ENCODE data around the gene TRIP10.
A peak's percentile ranks its signal among the peaks of the same experiment; 100 is the strongest.

- TF ChIP-seq JUND (IDR thresholded peaks at IDR 0.05; ENCODE audit: low read length) (no peak), MAX (IDR thresholded peaks at IDR 0.05) (no peak), SIN3A (conservative IDR thresholded peaks at IDR 0.05 in 1 of 2, IDR thresholded peaks at IDR 0.05 in 1 of 2; ENCODE audit: low read depth in 1 of 2, low read length in 2 of 2) (no peak), POLR2A (IDR thresholded peaks at IDR 0.05; ENCODE audit: control extremely low read depth in 1 of 2, low read depth in 2 of 2, low read length in 2 of 2) (peak in 1 of 2 experiments; percentile 11; a peak in 1 of 3 replicates), CEBPB (IDR thresholded peaks at IDR 0.05; ENCODE audit: low read depth, low read length) (no peak), GABPA (IDR thresholded peaks at IDR 0.05; ENCODE audit: borderline replicate concordance, insufficient read depth, low read length) (no peak), RAD21 (IDR thresholded peaks at IDR 0.05 in 1 of 2, conservative IDR thresholded peaks at IDR 0.05 in 1 of 2; ENCODE audit: low read depth in 2 of 2, low read length in 2 of 2) (no peak), GTF2F1 (IDR thresholded peaks at IDR 0.05; ENCODE audit: borderline replicate concordance, low read depth, low read length) (no peak), CHD7 (IDR thresholded peaks at IDR 0.05; ENCODE audit: insufficient replicate concordance, low read length) (no peak), HDAC6 (IDR thresholded peaks at IDR 0.05; ENCODE audit: low read depth, low read length) (no peak)
- TF ChIP-seq, protein P1, sequence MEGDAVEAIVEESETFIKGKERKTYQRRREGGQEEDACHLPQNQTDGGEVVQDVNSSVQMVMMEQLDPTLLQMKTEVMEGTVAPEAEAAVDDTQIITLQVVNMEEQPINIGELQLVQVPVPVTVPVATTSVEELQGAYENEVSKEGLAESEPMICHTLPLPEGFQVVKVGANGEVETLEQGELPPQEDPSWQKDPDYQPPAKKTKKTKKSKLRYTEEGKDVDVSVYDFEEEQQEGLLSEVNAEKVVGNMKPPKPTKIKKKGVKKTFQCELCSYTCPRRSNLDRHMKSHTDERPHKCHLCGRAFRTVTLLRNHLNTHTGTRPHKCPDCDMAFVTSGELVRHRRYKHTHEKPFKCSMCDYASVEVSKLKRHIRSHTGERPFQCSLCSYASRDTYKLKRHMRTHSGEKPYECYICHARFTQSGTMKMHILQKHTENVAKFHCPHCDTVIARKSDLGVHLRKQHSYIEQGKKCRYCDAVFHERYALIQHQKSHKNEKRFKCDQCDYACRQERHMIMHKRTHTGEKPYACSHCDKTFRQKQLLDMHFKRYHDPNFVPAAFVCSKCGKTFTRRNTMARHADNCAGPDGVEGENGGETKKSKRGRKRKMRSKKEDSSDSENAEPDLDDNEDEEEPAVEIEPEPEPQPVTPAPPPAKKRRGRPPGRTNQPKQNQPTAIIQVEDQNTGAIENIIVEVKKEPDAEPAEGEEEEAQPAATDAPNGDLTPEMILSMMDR (IDR thresholded peaks at IDR 0.05; ENCODE audit: control extremely low read depth in 1 of 3, insufficient read depth in 1 of 3, low read depth in 1 of 3, low read length in 3 of 3) = no peak
Observed at GRCh38 chr19:6743066-6743465, 3.6 kb downstream of the TRIP10 start.
